OCI-LY7 (cell line): ENCODE results near the gene EIF4G3. TPM values are rescaled to one million over a fixed set of nuclear protein-coding genes. Genes with fewer than 3 reads are reported as not detected.

Source experiments
- BruUV-seq: library from RNA; stranded (reverse); fragments of 400-500 nt; replicated peaks from 2 replicates; lab custom pipeline; 2021; lab: Mats Ljungman, UMichigan
- CTCF ChIA-PET: fragments of 300-600 bp; sonication (Branson Sonifier 250); formaldehyde crosslinking; loops from one replicate; lab custom pipeline; 2022; ENCODE audit warnings: antibody characterized with exemption; ENCODE audit not compliant: unreplicated experiment; lab: Charles Lee
- POLR2A ChIA-PET: fragments of 300-600 bp; sonication (Branson Sonifier 250); formaldehyde crosslinking; loops from one replicate; lab custom pipeline; 2022; ENCODE audit warnings: antibody characterized with exemption; lab: Charles Lee
- DNase-seq: peaks from one replicate; pipeline ENCODE4 v3.0.0-alpha.2; 2015; ENCODE audit warnings: low spot score
- H2AFZ ChIP-seq: fragments of 200-600 bp; sonication (generic), shearing (Covaris generic); 2 replicates; pipeline ENCODE4 v1.6.1; 2014; ENCODE audit warnings: mild to moderate bottlenecking, antibody characterized with exemption, low read length, moderate library complexity
- H3K27ac ChIP-seq: fragments of 200-600 bp; sonication (generic); 2 replicates; pipeline ENCODE4 v1.5.1; 2014; ENCODE audit warnings: mixed run types, low read depth, mild to moderate bottlenecking, moderate library complexity, low read length, inconsistent platforms; ENCODE audit not compliant: poor library complexity, severe bottlenecking
- H3K36me3 ChIP-seq: fragments of 200-600 bp; sonication (generic); 2 replicates; pipeline ENCODE4 v1.6.1; 2014; ENCODE audit warnings: mild to moderate bottlenecking, antibody characterized with exemption, low read length, moderate library complexity, mixed read lengths; ENCODE audit not compliant: insufficient read depth
- H3K4me1 ChIP-seq: fragments of 200-600 bp; sonication (generic); 2 replicates; pipeline ENCODE4 v1.5.1; 2014; ENCODE audit warnings: mild to moderate bottlenecking, low read length; ENCODE audit not compliant: insufficient read depth, poor library complexity, severe bottlenecking
- H3K4me2 ChIP-seq: fragments of 200-600 bp; sonication (generic); 2 replicates; pipeline ENCODE4 v1.6.1; 2014; ENCODE audit warnings: mild to moderate bottlenecking, low read length
- H3K4me3 ChIP-seq: fragments of 200-600 bp; sonication (generic); 2 replicates; pipeline ENCODE4 v1.5.1; 2014; ENCODE audit warnings: mild to moderate bottlenecking, low read depth, low read length; ENCODE audit not compliant: poor library complexity, severe bottlenecking
- H3K79me2 ChIP-seq: fragments of 200-600 bp; sonication (generic); 2 replicates; pipeline ENCODE4 v1.6.1; 2016; ENCODE audit warnings: low read depth, mild to moderate bottlenecking, low read length, moderate library complexity, mixed read lengths; ENCODE audit not compliant: insufficient read depth
- H3K9me2 ChIP-seq: fragments of 200-600 bp; sonication (generic); 2 replicates; pipeline ENCODE4 v1.6.1; 2016; ENCODE audit warnings: mild to moderate bottlenecking, low read length, mixed read lengths; ENCODE audit not compliant: insufficient read depth
- H3K9me3 ChIP-seq: fragments of 200-600 bp; sonication (generic); 2 replicates; pipeline ENCODE4 v1.6.1; 2014; ENCODE audit warnings: mild to moderate bottlenecking, mixed run types, low read length, mixed read lengths
- H4K20me1 ChIP-seq: fragments of 200-600 bp; sonication (generic); 2 replicates; pipeline ENCODE4 v1.6.1; 2014; ENCODE audit warnings: mild to moderate bottlenecking, antibody characterized with exemption, low read length, moderate library complexity, mixed read lengths; ENCODE audit not compliant: insufficient read depth
- EZH2phosphoT487 ChIP-seq: fragments of 200-600 bp; sonication (generic); IDR thresholded peaks from 2 replicates; pipeline ENCODE4 v1.6.1; 2018; ENCODE audit warnings: low read depth, borderline replicate concordance, mild to moderate bottlenecking, mixed run types, antibody characterized with exemption, low read length, moderate library complexity, mixed read lengths
- intact Hi-C: fragments of 100-400 bp; cut with micrococcal nuclease; formaldehyde crosslinking; loops from one replicate; pipeline ENCODE4 v1.10.0; 2022; ENCODE audit not compliant: unreplicated experiment
- total RNA-seq, 2 experiments: library from RNA; depleted of rRNA in 1 of 2; stranded (reverse); fragments of >200 nt in 1 of 2; shearing (Covaris generic) in 1 of 2; gene quantifications; 2 replicates each; pipeline ENCODE4 v1.2.3, GENCODE V29; 2014 to 2022
- TF ChIP-seq, protein P1 (sequence below): fragments of 200-600 bp; sonication (generic); conservative IDR thresholded peaks from 2 replicates; pipeline ENCODE4 v1.5.1; 2014; ENCODE audit warnings: mild to moderate bottlenecking, antibody characterized with exemption, low read length, moderate library complexity, mixed read lengths

Gene EIF4G3
- total RNA-seq, 2 experiments from 2014 or later = 28.5 to 62.1 TPM

DNA sequence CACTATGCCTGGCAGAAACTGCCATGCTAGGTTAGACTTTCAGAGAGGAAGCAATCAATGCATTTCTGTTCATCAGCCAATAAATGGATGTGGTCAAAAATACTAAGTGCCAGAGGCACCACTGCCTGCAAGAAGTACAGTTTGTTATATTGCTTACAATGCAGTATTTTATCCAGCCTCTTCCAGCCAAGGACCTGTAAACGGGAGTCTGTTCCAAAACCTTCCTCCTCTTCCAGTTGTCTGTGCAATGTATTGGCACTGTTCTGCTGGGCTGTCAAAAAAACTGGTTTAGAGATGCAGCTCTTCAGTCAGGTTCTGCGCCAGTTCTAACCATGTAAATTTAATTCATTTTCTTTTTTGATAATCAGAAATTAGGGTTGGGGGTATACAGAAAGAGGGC lies 175.7 kb downstream of the EIF4G3 start:
- Histone ChIP-seq H3K36me3 (peaks cover 3% of the 10 kb centered on the region; the same call in 1 of the 2 replicates), H4K20me1 (no peaks in the 10 kb centered on the region), H3K9me3 (no peaks in the 10 kb centered on the region), H3K4me1 (peaks cover 10% of the 10 kb centered on the region), H2AFZ (no peak overlapping the region), H3K27ac (no peak overlapping the region), H3K9me2 (no peaks in the 10 kb centered on the region), H3K79me2 (no peaks in the 10 kb centered on the region), H3K4me3 (no peak overlapping the region), H3K4me2 (no peak overlapping the region)
- ChIA-PET POLR2A (no interaction called here), CTCF (no interaction called here)
- TF ChIP-seq, protein P1, sequence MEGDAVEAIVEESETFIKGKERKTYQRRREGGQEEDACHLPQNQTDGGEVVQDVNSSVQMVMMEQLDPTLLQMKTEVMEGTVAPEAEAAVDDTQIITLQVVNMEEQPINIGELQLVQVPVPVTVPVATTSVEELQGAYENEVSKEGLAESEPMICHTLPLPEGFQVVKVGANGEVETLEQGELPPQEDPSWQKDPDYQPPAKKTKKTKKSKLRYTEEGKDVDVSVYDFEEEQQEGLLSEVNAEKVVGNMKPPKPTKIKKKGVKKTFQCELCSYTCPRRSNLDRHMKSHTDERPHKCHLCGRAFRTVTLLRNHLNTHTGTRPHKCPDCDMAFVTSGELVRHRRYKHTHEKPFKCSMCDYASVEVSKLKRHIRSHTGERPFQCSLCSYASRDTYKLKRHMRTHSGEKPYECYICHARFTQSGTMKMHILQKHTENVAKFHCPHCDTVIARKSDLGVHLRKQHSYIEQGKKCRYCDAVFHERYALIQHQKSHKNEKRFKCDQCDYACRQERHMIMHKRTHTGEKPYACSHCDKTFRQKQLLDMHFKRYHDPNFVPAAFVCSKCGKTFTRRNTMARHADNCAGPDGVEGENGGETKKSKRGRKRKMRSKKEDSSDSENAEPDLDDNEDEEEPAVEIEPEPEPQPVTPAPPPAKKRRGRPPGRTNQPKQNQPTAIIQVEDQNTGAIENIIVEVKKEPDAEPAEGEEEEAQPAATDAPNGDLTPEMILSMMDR = no peak
- no peak for TF ChIP-seq EZH2phosphoT487
- no TSS peak for BruUV-seq
- no peak for DNase-seq
- intact Hi-C loops = no loop called here

DNA sequence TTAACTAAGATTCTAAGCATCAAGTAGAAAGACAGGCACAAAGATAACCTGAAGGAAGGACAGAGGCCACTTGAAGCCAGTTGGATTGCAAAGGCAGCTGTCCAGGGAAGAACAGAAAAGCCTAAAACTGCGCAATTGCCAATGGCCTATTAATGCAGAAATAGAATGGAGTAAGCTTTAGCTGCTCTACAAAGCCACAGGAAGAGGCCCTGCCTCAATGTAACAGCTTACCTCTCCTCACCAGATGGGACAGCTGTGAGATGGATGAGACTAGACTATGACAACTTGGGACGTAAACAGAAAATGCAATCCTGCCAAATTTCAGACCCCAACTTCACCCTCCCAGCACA lies 176.5 kb downstream of the EIF4G3 start:
- H3K4me1 ChIP-seq = peaks cover 10% of the 10 kb centered on the region
- no peak overlapping the region for H3K4me3 ChIP-seq
- H3K4me2 ChIP-seq = no peak overlapping the region
- H4K20me1 ChIP-seq = no peaks in the 10 kb centered on the region
- no peaks in the 10 kb centered on the region for H3K79me2 ChIP-seq
- TF ChIP-seq EZH2phosphoT487 = no peak
- TF ChIP-seq, protein P1 = no peak
- DNase-seq = no peak
- CTCF ChIA-PET = no interaction called here
- POLR2A ChIA-PET = interaction anchor here (1.2 kb wide), 1 partner anchor 55 kb away, joined by 6 read pairs; no protein-coding TSS in a partner anchor
- no peaks in the 10 kb centered on the region for H3K9me2 ChIP-seq
- no peaks in the 10 kb centered on the region for H3K9me3 ChIP-seq
- intact Hi-C loops = no loop called here
- H3K27ac ChIP-seq = no peak overlapping the region
- no TSS peak for BruUV-seq
- H2AFZ ChIP-seq = no peak overlapping the region
- peaks cover 3% of the 10 kb centered on the region; the same call in 1 of the 2 replicates for H3K36me3 ChIP-seq

- ChIA-PET CTCF (no interaction called here), POLR2A (interaction anchor here (1.2 kb wide), 1 partner anchor 55 kb away, joined by 6 read pairs; no protein-coding TSS in a partner anchor)
- no peak for DNase-seq
- BruUV-seq = no TSS peak
- Histone ChIP-seq H4K20me1 (no peaks in the 10 kb centered on the region), H3K4me1 (peaks cover 10% of the 10 kb centered on the region), H2AFZ (no peak overlapping the region), H3K79me2 (no peaks in the 10 kb centered on the region), H3K9me2 (no peaks in the 10 kb centered on the region), H3K4me2 (no peak overlapping the region), H3K9me3 (no peaks in the 10 kb centered on the region), H3K36me3 (peaks cover 3% of the 10 kb centered on the region; the same call in 1 of the 2 replicates), H3K27ac (no peak overlapping the region), H3K4me3 (no peak overlapping the region)
- no peak for TF ChIP-seq EZH2phosphoT487
- TF ChIP-seq, protein P1 = no peak
- intact Hi-C loops = no loop called here
Observed at GRCh38 chr1:20999525-21000244, 177.0 kb downstream of the EIF4G3 start.
